ENCODE results near the gene DLG2.

DNA sequence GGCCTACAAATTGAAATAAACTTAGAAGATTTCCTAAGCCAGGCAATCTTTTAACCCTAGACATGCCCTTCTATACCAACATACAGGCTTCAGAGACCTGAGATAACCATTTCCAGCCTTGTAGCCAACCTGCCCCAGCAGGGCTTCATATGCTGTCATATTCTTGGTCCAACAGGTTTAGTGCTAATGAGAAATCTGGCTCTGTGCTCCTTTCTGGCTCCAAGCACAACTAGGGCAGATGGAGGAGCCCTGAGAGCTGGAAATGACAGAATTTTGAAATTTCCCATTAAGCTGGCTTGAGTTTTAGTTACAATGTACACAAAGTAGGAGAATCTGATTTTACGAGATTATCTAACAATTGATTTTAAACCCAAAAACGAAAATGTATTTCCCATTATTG, 2018.0 kb downstream of the DLG2 start:
- TF ChIP-seq, protein P1, sequence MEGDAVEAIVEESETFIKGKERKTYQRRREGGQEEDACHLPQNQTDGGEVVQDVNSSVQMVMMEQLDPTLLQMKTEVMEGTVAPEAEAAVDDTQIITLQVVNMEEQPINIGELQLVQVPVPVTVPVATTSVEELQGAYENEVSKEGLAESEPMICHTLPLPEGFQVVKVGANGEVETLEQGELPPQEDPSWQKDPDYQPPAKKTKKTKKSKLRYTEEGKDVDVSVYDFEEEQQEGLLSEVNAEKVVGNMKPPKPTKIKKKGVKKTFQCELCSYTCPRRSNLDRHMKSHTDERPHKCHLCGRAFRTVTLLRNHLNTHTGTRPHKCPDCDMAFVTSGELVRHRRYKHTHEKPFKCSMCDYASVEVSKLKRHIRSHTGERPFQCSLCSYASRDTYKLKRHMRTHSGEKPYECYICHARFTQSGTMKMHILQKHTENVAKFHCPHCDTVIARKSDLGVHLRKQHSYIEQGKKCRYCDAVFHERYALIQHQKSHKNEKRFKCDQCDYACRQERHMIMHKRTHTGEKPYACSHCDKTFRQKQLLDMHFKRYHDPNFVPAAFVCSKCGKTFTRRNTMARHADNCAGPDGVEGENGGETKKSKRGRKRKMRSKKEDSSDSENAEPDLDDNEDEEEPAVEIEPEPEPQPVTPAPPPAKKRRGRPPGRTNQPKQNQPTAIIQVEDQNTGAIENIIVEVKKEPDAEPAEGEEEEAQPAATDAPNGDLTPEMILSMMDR (IDR thresholded peaks at IDR 0.05): no peak
- TF ChIP-seq POLR2AphosphoS5 (IDR thresholded peaks at IDR 0.05): no peak

All from suprapubic skin (tissue), 3 donors.